ENCODE data around the gene COBL.

The COBL gene

DNA sequence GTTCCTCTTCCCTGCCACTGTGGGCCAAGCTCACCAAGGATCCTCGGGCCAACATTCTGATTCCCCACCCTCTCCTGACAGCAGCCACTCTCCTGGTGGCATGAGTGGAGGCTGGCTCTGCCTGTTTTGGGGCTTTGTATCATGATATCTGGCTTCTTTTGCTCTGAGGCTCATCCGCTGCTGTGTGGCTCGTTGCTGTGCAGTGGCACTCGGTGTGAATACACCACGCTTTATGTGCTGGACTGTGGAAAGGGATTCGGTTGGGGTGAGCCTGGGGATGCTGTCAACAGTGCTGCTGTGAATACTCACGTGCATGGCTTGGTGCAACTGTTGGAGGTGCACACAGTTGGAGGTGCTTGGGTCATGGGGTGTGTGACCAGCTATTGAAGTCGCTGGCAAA is 208.5 kb downstream of the COBL start:
- FAIRE-seq, result no peak
- no peak for TF ChIP-seq POLR2AphosphoS5 (IDR thresholded peaks at IDR 0.05; ENCODE audit: low read depth, low read length)
- no peak for TF ChIP-seq POLR2A (IDR thresholded peaks at IDR 0.05; ENCODE audit: low read depth, low read length)
- TF ChIP-seq TAF1 (IDR thresholded peaks at IDR 0.05; ENCODE audit: borderline replicate concordance, low read depth, low read length), result no peak
- no peak for DNase-seq (ENCODE audit: insufficient read length)

DNA sequence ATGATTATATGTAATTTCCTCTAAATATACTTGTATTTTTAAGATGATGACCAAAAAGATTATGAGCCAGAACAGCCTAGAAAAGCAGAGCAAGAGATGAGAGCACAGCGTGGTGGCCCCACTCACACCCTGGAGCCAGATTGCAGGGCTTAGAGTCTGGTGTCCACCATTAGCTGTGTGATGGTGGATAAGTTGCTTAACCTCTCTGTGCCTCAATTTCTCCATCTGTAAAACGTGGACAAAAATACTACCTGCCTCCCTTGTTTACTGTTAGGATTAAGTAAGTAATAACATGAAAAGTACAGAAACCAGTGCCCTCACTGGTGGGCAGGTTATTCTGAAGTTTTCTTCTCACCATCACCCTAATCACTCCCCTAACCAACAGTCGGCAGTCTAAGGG is 212.3 kb downstream of the COBL start:
- DNase-seq (ENCODE audit: insufficient read length) (no peak), FAIRE-seq (no peak)
- no peak for TF ChIP-seq POLR2AphosphoS5 (IDR thresholded peaks at IDR 0.05; ENCODE audit: low read depth, low read length)
- no peak for TF ChIP-seq TAF1 (IDR thresholded peaks at IDR 0.05; ENCODE audit: borderline replicate concordance, low read depth, low read length)
- TF ChIP-seq POLR2A (IDR thresholded peaks at IDR 0.05; ENCODE audit: low read depth, low read length), result no peak

- TF ChIP-seq TAF1 (IDR thresholded peaks at IDR 0.05; ENCODE audit: borderline replicate concordance, low read depth, low read length) (no peak), POLR2A (IDR thresholded peaks at IDR 0.05; ENCODE audit: low read depth, low read length) (no peak), POLR2AphosphoS5 (IDR thresholded peaks at IDR 0.05; ENCODE audit: low read depth, low read length) (no peak)
- DNase-seq (ENCODE audit: insufficient read length) (no peak), FAIRE-seq (no peak)
Measured at GRCh38 chr7:51103718-51104117, 212.9 kb downstream of the COBL start.

GRCh38 chr7:51102828-51103227 is 213.8 kb downstream of the COBL start:
- TF ChIP-seq POLR2A (IDR thresholded peaks at IDR 0.05; ENCODE audit: low read depth, low read length), result no peak
- TF ChIP-seq POLR2AphosphoS5 (IDR thresholded peaks at IDR 0.05; ENCODE audit: low read depth, low read length), result no peak
- no peak for TF ChIP-seq TAF1 (IDR thresholded peaks at IDR 0.05; ENCODE audit: borderline replicate concordance, low read depth, low read length)
- FAIRE-seq (no peak), DNase-seq (ENCODE audit: insufficient read length) (no peak)

DNA sequence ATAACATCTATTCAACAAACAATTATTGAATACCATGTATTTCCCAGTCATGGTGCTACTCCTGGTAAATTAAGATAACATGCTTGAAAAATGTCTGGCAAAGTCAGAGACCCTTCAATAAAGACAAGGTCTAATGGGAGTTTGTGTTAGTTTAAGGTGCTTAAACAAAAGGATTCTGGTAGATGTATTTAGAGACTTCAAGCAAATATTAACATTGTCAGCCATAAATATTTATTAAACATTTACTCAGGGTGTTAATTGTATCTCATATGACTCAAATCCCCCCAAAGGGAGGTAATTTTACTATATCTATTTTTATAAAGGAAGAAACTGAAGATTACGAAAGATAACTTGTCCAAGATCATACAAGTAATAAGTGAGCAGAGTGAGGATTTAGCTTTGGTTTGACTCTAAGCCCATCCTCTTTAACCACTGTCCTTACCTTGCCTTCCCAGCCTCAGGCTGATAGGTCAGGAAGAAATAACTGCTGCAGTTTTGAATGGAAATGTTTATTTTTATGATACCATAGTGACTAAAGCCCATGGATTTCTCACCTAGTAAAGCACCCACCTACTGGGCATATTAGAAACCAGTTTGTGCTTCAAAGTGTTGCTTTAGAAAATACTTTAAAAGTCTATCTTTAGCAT is 215.4 kb downstream of the COBL start:
- DNase-seq (ENCODE audit: insufficient read length) (no peak), FAIRE-seq (no peak)
- TF ChIP-seq POLR2A (IDR thresholded peaks at IDR 0.05; ENCODE audit: low read depth, low read length) (no peak), POLR2AphosphoS5 (IDR thresholded peaks at IDR 0.05; ENCODE audit: low read depth, low read length) (no peak), TAF1 (IDR thresholded peaks at IDR 0.05; ENCODE audit: borderline replicate concordance, low read depth, low read length) (no peak)

GRCh38 chr7:51090411-51090810 is 226.2 kb downstream of the COBL start:
- no peak for FAIRE-seq
- TF ChIP-seq POLR2A (IDR thresholded peaks at IDR 0.05; ENCODE audit: low read depth, low read length) (no peak), POLR2AphosphoS5 (IDR thresholded peaks at IDR 0.05; ENCODE audit: low read depth, low read length) (no peak), TAF1 (IDR thresholded peaks at IDR 0.05; ENCODE audit: borderline replicate concordance, low read depth, low read length) (no peak)
- DNase-seq (ENCODE audit: insufficient read length), result no peak

- FAIRE-seq (no peak), DNase-seq (ENCODE audit: insufficient read length) (no peak)
- TF ChIP-seq POLR2A (IDR thresholded peaks at IDR 0.05; ENCODE audit: low read depth, low read length) (no peak), TAF1 (IDR thresholded peaks at IDR 0.05; ENCODE audit: borderline replicate concordance, low read depth, low read length) (no peak), POLR2AphosphoS5 (IDR thresholded peaks at IDR 0.05; ENCODE audit: low read depth, low read length) (no peak)
Measured at GRCh38 chr7:51085034-51085692, 231.4 kb downstream of the COBL start.

DNA sequence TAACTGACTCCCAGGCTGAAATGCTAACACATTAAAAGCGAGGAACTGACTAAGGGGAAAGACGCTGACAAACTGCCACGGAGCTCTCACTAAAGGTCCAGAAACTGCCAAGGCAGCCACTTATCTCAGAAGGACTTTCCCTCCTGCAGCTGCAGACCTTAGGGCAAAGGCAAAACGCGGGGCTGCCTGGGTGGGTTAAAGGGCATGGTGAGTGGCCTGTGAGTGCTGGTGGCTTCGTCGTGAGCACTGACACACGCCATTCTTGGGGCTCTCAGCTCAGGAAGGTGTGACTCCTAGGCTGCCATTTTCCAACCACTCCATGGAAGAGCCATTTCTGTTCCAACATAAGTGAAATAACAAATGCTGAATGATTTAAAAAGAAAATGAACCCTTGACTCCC is 232.5 kb downstream of the COBL start:
- DNase-seq (ENCODE audit: insufficient read length) (no peak), FAIRE-seq (no peak)
- no peak for TF ChIP-seq POLR2AphosphoS5 (IDR thresholded peaks at IDR 0.05; ENCODE audit: low read depth, low read length)
- TF ChIP-seq TAF1 (IDR thresholded peaks at IDR 0.05; ENCODE audit: borderline replicate concordance, low read depth, low read length), result no peak
- no peak for TF ChIP-seq POLR2A (IDR thresholded peaks at IDR 0.05; ENCODE audit: low read depth, low read length)

DNA sequence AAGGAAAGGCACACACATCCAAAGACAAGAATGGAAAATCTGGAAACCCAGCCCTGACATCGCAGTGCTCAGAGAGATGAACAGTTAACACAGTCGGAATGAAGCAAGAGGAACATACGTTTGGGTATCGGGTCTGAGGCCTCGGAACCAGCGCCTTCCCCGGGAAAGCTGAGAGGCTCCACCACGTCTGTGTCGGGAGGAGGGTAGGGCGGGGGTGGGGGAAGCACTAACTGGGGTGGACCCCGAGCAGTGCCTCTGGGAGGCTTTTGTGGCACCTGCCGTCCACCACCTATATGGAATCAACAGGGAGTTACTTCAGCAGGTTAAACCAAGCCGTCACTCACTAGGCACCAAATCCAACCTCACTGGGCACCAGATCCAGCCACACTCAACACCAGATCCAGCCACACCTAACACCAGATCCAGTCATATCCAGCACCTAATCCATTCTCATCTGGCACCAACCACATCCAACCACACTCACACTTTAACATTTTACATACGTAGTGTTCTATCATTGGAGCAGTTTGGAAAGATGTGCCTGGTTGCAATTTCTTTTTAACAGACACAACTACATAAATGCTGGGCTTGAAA is 233.6 kb downstream of the COBL start:
- FAIRE-seq (no peak), DNase-seq (ENCODE audit: insufficient read length) (no peak)
- TF ChIP-seq POLR2A (IDR thresholded peaks at IDR 0.05; ENCODE audit: low read depth, low read length), result no peak

- DNase-seq (ENCODE audit: insufficient read length), result no peak
- no peak for FAIRE-seq
- no peak for TF ChIP-seq POLR2AphosphoS5 (IDR thresholded peaks at IDR 0.05; ENCODE audit: low read depth, low read length)
- TF ChIP-seq POLR2A (IDR thresholded peaks at IDR 0.05; ENCODE audit: low read depth, low read length), result no peak
- TF ChIP-seq TAF1 (IDR thresholded peaks at IDR 0.05; ENCODE audit: borderline replicate concordance, low read depth, low read length), result no peak
Measured at GRCh38 chr7:51082096-51082840, 234.3 kb downstream of the COBL start.

- no peak for FAIRE-seq
- no peak for DNase-seq (ENCODE audit: insufficient read length)
- TF ChIP-seq TAF1 (IDR thresholded peaks at IDR 0.05; ENCODE audit: borderline replicate concordance, low read depth, low read length) (no peak), POLR2A (IDR thresholded peaks at IDR 0.05; ENCODE audit: low read depth, low read length) (no peak), POLR2AphosphoS5 (IDR thresholded peaks at IDR 0.05; ENCODE audit: low read depth, low read length) (no peak)
Measured at GRCh38 chr7:51081270-51081890, 235.2 kb downstream of the COBL start.

All from GM12892 (cell line).